ENCODE data around the gene TXNDC5. TPM values are rescaled to one million over a fixed set of nuclear protein-coding genes. Genes with fewer than 3 reads are reported as not detected.

The TXNDC5 gene
- total and polyA plus RNA-seq, 2 experiments from 2014 or later: 237 to 498 TPM

DNA sequence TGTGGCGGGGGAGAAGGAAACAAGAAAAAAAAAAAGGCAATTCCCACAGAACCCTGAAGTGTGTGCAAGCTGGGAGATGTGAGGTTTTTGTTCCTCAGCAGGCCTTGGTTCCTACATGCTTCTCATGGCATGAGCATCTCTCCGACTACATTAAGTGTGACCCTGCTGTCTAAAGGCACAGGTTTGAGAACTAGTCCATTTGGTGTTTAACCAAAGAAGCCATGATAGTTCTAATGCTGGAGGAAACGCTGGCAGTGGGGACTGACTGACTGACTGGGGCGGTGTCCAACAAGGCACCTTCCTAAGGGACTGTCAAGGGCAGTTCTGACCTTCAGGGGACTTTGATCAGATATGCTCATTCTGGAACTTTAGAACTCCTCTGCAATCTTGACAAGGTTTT lies 3.8 kb downstream of the TXNDC5 start:
- Histone ChIP-seq H3K27me3 (replicated peaks; ENCODE audit: insufficient read depth) (no peaks in the 10 kb centered on the region), H3K9me3 (ENCODE audit: low read depth) (no peaks in the 10 kb centered on the region), H3K36me3 (ENCODE audit: low read depth) (peaks cover 22% of the 10 kb centered on the region), H3K4me1 (ENCODE audit: insufficient read depth) (peaks cover 11% of the 10 kb centered on the region), H3K4me2 (ENCODE audit: unreplicated experiment) (no peak overlapping the region), H3K27ac (no peak overlapping the region), H4K20me1 (ENCODE audit: insufficient read depth) (peaks cover 7% of the 10 kb centered on the region; the same call in 1 of the 2 replicates), H3K79me2 (ENCODE audit: insufficient read depth) (peaks cover 81% of the 10 kb centered on the region), H3K9me2 (ENCODE audit: insufficient read depth) (no peaks in the 10 kb centered on the region), H3K4me3 (no peak overlapping the region), H3F3A (ENCODE audit: insufficient read depth) (peaks cover 12% of the 10 kb centered on the region), H2AFZ (no peak overlapping the region), H3K9ac (no peak overlapping the region)
- no peak for DNase-seq
- TF ChIP-seq EZH2phosphoT487 (IDR thresholded peaks at IDR 0.05; ENCODE audit: insufficient read depth, low read depth): no peak
- TF ChIP-seq EZH2 (IDR thresholded peaks at IDR 0.05; ENCODE audit: insufficient read depth, poor library complexity, severe bottlenecking): no peak
- 96 to 97% methylated on average over 4 of the region's 4 CpGs for WGBS, 2 experiments (ENCODE audit: low coverage in 1 of 2, low lambda C conversion rate in 2 of 2, missing lambda C conversion rate in 2 of 2)
- in situ Hi-C loops (cut with MboI): no loop called here

DNA sequence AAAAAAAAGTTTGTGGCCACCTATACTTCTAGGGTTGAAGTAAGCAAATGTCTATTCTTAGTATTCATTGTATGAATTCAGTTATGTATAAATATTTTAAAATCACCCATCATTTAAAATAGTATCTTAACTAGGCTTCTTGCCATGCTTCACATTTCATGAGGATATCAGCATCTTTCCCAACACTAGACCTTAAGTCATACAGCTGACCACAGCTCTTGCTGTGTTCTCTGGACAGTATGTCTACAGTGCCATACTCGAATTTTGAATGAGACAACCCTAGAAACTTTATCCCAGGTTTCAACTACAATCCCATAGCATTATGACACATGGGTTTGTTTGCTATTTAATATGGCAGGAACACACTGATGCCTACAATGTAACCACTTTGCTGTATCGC lies 5.2 kb downstream of the TXNDC5 start:
- DNase-seq: peak; percentile 36
- Histone ChIP-seq H3K27me3 (replicated peaks; ENCODE audit: insufficient read depth) (no peaks in the 10 kb centered on the region), H3K36me3 (ENCODE audit: low read depth) (peaks cover 30% of the 10 kb centered on the region), H3K9me2 (ENCODE audit: insufficient read depth) (no peaks in the 10 kb centered on the region), H3K9me3 (ENCODE audit: low read depth) (no peaks in the 10 kb centered on the region), H2AFZ (no peak overlapping the region), H3K4me1 (ENCODE audit: insufficient read depth) (peaks cover 11% of the 10 kb centered on the region), H3F3A (ENCODE audit: insufficient read depth) (peaks cover 16% of the 10 kb centered on the region), H4K20me1 (ENCODE audit: insufficient read depth) (peaks cover 7% of the 10 kb centered on the region; the same call in 1 of the 2 replicates), H3K9ac (no peak overlapping the region), H3K4me3 (no peak overlapping the region), H3K27ac (no peak overlapping the region), H3K4me2 (ENCODE audit: unreplicated experiment) (no peak overlapping the region), H3K79me2 (ENCODE audit: insufficient read depth) (peaks cover 92% of the 10 kb centered on the region)
- in situ Hi-C loops (cut with MboI): no loop called here
- WGBS, 2 experiments (ENCODE audit: low coverage in 1 of 2, low lambda C conversion rate in 2 of 2, missing lambda C conversion rate in 2 of 2): 94 to 97% methylated on average over 2 of the region's 2 CpGs
- TF ChIP-seq EZH2 (IDR thresholded peaks at IDR 0.05; ENCODE audit: insufficient read depth, poor library complexity, severe bottlenecking) (no peak), EZH2phosphoT487 (IDR thresholded peaks at IDR 0.05; ENCODE audit: insufficient read depth, low read depth) (no peak)

DNA sequence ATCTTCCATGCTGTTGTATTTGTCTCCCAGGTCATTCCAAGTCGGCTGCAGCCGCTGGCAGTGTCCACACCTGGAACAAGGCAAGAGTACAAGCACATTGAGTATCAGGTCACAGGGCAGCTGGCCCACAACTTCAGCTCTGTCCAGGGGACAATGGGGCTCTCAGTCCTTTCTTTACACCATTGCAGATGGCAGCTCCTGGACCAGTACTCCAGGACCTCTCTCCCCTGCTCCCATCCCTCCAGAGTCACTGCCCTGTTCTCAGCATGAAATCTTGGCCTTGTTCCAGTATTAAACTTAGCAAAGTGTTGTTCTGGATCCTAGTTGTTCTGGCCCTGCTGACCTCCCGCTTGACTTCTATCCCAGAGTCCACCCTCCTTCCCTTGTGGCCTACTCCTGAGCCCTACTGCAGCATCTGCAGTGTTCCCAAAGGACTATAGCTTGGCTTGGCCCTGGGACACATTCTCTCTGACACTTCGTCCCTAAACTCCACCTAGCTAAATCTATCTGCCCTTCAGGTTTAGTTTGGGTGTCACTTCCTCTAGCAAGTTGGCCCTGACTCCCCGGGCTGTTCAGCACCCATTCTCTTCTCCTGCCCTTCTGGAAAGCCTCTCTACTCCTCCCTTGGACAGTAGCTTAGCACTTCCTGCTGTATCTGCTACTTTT lies 5.8 kb downstream of the TXNDC5 start:
- Histone ChIP-seq H3K9ac (no peak overlapping the region), H2AFZ (no peak overlapping the region), H4K20me1 (ENCODE audit: insufficient read depth) (peaks cover 7% of the 10 kb centered on the region; the same call in 1 of the 2 replicates), H3K9me3 (ENCODE audit: low read depth) (no peaks in the 10 kb centered on the region), H3K79me2 (ENCODE audit: insufficient read depth) (peaks cover 95% of the 10 kb centered on the region), H3K4me3 (no peak overlapping the region), H3K36me3 (ENCODE audit: low read depth) (peaks cover 30% of the 10 kb centered on the region), H3K4me1 (ENCODE audit: insufficient read depth) (peaks cover 11% of the 10 kb centered on the region), H3K4me2 (ENCODE audit: unreplicated experiment) (no peak overlapping the region), H3K9me2 (ENCODE audit: insufficient read depth) (no peaks in the 10 kb centered on the region), H3F3A (ENCODE audit: insufficient read depth) (peaks cover 16% of the 10 kb centered on the region), H3K27me3 (replicated peaks; ENCODE audit: insufficient read depth) (no peaks in the 10 kb centered on the region), H3K27ac (no peak overlapping the region)
- no peak for DNase-seq
- 85 to 88% methylated on average over 5 of the region's 5 CpGs for WGBS, 2 experiments (ENCODE audit: low coverage in 1 of 2, low lambda C conversion rate in 2 of 2, missing lambda C conversion rate in 2 of 2)
- in situ Hi-C loops (cut with MboI): no loop called here
- TF ChIP-seq EZH2 (IDR thresholded peaks at IDR 0.05; ENCODE audit: insufficient read depth, poor library complexity, severe bottlenecking) (no peak), EZH2phosphoT487 (IDR thresholded peaks at IDR 0.05; ENCODE audit: insufficient read depth, low read depth) (no peak)

DNA sequence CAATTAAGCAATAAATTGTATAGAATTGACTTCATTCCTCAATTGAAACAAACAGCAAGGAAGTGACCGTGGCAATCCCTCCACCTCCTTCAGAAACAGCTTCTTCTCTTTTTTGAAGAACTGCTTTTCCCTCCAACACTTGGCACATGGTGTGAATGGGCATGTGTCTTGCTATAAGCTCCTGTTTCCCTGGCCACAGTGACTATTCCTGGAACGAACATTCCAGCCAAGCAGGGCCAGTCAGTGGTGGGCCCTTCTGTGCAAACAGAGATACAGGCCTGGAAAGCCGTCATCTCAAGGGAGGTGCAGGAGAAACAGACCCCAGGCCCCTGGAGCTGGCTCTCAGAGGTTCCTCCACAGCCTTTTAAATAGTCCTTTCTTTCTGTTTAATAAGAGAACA lies 6.9 kb downstream of the TXNDC5 start:
- Histone ChIP-seq H3K9me3 (ENCODE audit: low read depth) (no peaks in the 10 kb centered on the region), H3K27me3 (replicated peaks; ENCODE audit: insufficient read depth) (no peaks in the 10 kb centered on the region), H2AFZ (no peak overlapping the region), H3K79me2 (ENCODE audit: insufficient read depth) (peaks cover 91% of the 10 kb centered on the region), H3F3A (ENCODE audit: insufficient read depth) (peaks cover 9% of the 10 kb centered on the region; the same call in 1 of the 2 replicates), H3K27ac (no peak overlapping the region), H3K4me2 (ENCODE audit: unreplicated experiment) (no peak overlapping the region), H3K36me3 (ENCODE audit: low read depth) (peaks cover 32% of the 10 kb centered on the region), H3K9ac (no peak overlapping the region), H3K4me3 (no peak overlapping the region), H3K9me2 (ENCODE audit: insufficient read depth) (no peaks in the 10 kb centered on the region), H4K20me1 (ENCODE audit: insufficient read depth) (peaks cover 7% of the 10 kb centered on the region; the same call in 1 of the 2 replicates), H3K4me1 (ENCODE audit: insufficient read depth) (peaks cover 6% of the 10 kb centered on the region)
- 95 to 100% methylated on average over 3 of the region's 3 CpGs for WGBS, 2 experiments (ENCODE audit: low coverage in 1 of 2, low lambda C conversion rate in 2 of 2, missing lambda C conversion rate in 2 of 2)
- TF ChIP-seq EZH2 (IDR thresholded peaks at IDR 0.05; ENCODE audit: insufficient read depth, poor library complexity, severe bottlenecking) (no peak), EZH2phosphoT487 (IDR thresholded peaks at IDR 0.05; ENCODE audit: insufficient read depth, low read depth) (no peak)
- DNase-seq: no peak
- in situ Hi-C loops (cut with MboI): no loop called here

Data from GM23248 (cell line).